Measurements from ENCODE around the gene PIGM.

DNA sequence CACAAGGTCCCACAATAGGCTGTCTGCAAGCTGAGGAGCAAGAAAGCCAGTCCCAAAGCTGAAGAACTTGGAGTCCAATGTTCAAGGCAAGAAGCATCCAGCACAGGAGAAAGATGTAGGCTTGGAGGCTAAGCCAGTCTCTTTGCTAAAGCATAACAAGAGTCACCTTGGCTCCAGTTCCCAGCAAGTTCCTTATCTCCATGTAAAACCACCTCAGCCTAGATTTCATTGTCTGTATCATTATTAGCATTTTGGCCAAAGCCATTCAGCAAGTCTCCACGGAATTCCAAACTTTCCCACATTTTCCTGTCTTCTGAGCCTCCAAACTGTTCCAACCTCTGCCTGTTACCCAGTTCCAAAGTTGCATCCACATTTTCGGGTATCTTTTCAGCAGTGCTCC is 36.9 kb downstream of the PIGM start:
- TF ChIP-seq, protein P1, sequence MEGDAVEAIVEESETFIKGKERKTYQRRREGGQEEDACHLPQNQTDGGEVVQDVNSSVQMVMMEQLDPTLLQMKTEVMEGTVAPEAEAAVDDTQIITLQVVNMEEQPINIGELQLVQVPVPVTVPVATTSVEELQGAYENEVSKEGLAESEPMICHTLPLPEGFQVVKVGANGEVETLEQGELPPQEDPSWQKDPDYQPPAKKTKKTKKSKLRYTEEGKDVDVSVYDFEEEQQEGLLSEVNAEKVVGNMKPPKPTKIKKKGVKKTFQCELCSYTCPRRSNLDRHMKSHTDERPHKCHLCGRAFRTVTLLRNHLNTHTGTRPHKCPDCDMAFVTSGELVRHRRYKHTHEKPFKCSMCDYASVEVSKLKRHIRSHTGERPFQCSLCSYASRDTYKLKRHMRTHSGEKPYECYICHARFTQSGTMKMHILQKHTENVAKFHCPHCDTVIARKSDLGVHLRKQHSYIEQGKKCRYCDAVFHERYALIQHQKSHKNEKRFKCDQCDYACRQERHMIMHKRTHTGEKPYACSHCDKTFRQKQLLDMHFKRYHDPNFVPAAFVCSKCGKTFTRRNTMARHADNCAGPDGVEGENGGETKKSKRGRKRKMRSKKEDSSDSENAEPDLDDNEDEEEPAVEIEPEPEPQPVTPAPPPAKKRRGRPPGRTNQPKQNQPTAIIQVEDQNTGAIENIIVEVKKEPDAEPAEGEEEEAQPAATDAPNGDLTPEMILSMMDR (IDR thresholded peaks at IDR 0.05): no peak
- no peak for TF ChIP-seq POLR2A (IDR thresholded peaks at IDR 0.05)

Data from right lobe of liver (tissue), 4 donors.